Epithelial cell of esophagus (primary cell): ENCODE measurements around the gene ADM.
A peak's percentile ranks its signal among the peaks of the same experiment; 100 is the strongest.

Experiments
- DNase-seq: peaks from one replicate; pipeline ENCODE4 v3.0.0; 2010; ENCODE audit warnings: low read depth
- H3K4me3 ChIP-seq: 2 replicates; pipeline ENCODE4 v1.5.1; 2011; ENCODE audit warnings: mild to moderate bottlenecking, low read length, control low read depth
- CTCF ChIP-seq: IDR thresholded peaks from 2 replicates; pipeline ENCODE4 v1.5.1; 2011; ENCODE audit warnings: low read depth, mild to moderate bottlenecking, low read length, control low read depth, inconsistent platforms; ENCODE audit not compliant: insufficient read depth; ENCODE audit errors: missing control alignments

ADM gene

GRCh38 chr11:10351765-10352641 lies 47.1 kb downstream of the ADM start:
- H3K4me3 ChIP-seq: no peak overlapping the region
- no peak for TF ChIP-seq CTCF
- peak; percentile 71 for DNase-seq

DNA sequence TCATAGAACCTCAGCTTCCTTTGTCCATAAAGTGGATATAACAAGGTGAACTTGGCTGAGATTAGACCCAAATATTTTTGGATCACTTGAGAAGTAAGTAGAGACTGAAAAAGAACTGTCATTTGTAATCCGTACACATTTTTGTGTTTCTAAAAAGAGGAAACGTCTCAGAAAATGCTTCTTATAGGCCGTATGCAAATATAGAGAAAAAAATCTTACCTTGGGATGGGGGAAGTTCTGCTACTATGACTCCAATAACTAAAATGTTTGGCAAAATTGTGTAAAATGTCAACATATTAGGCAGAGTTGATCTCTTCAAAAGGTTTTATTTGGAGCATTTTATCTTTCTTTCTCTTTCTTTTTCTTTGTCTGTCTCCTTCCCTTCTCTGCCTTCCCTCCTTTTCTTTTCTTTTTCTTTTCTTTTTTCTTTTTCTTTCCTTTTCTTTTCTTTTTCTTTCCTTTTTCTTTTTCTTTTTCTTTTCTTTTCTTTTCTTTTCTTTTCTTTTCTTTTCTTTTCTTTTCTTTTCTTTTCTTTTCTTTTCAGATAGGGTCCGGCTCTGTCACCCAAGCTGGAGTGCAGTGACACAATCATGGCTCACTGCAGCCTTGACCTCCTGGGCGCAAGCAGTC lies 48.2 kb downstream of the ADM start:
- no peak overlapping the region for H3K4me3 ChIP-seq
- TF ChIP-seq CTCF: no peak
- DNase-seq: no peak

- no peak overlapping the region for H3K4me3 ChIP-seq
- no peak for DNase-seq
- TF ChIP-seq CTCF: no peak
Measured at GRCh38 chr11:10354389-10354788, 49.5 kb downstream of the ADM start.

- DNase-seq: peak; percentile 80
Measured at GRCh38 chr11:10355257-10355661, 50.4 kb downstream of the ADM start.

DNA sequence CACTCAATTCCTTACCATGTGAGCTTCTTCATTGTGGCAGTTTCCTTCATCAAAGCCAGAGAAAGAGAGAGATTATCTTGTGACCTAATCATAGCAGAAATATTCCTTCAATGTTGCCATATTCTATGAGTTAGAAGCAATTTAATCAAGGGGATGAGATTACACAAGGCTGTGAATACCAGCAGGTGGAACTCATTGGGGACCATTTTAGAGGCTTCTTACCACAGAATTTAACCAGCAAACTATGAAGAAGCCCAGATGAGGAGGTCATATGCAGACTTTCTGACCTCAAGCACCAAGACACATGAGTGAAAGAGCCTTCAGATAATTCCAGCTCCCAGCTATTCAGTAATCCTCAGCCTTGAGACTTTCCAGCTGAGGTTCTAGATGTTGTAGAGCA lies 51.3 kb downstream of the ADM start:
- no peak for TF ChIP-seq CTCF
- DNase-seq: no peak
- H3K4me3 ChIP-seq: no peak overlapping the region

More at GRCh38 chr11:10355257-10355661, 50.4 kb downstream of the ADM start:
- H3K4me3 ChIP-seq: no peak overlapping the region
- no peak for TF ChIP-seq CTCF
